Ectodermal cell (in vitro differentiated cells): Measurements from ENCODE around the gene SEC24C.
"Not testable (repeated sequence)": the region's sequence is repeated elsewhere in the genome, so short reads cannot be mapped to it uniquely, and the experiment has no call there.

ENCODE experiments used
- H3K27ac ChIP-seq: 2 replicates; pipeline ENCODE4 v1.7.0; 2013; ENCODE audit warnings: mild to moderate bottlenecking, low read depth, low read length; ENCODE audit not compliant: insufficient read depth, poor library complexity, severe bottlenecking
- H3K27me3 ChIP-seq: 2 replicates; pipeline ENCODE4 v1.7.0; 2013; ENCODE audit warnings: mild to moderate bottlenecking, low read length; ENCODE audit not compliant: insufficient read depth, control insufficient read depth, poor library complexity, severe bottlenecking
- H3K36me3 ChIP-seq: one replicate; pipeline ENCODE4 v1.7.0; 2013; ENCODE audit warnings: low read length; ENCODE audit not compliant: control insufficient read depth, insufficient read depth
- H3K4me1 ChIP-seq: one replicate; pipeline ENCODE4 v1.7.0; 2013; ENCODE audit warnings: low read length; ENCODE audit not compliant: control insufficient read depth, insufficient read depth
- H3K4me3 ChIP-seq: 2 replicates; pipeline ENCODE4 v1.7.0; 2013; ENCODE audit warnings: low read depth, low read length, control low read depth; ENCODE audit not compliant: insufficient read depth
- H3K9me3 ChIP-seq: 2 replicates; pipeline ENCODE4 v1.7.0; 2013; ENCODE audit warnings: mild to moderate bottlenecking, low read length, moderate library complexity; ENCODE audit not compliant: control insufficient read depth
- WGBS, 2 experiments: methylation state at CpG; one replicate each; pipeline ENCODE4 v1.1.7; 2013; ENCODE audit warnings: missing lambda C conversion rate in 2 of 2; 5-methylcytosine and 5-hydroxymethylcytosine counted together

SEC24C gene

DNA sequence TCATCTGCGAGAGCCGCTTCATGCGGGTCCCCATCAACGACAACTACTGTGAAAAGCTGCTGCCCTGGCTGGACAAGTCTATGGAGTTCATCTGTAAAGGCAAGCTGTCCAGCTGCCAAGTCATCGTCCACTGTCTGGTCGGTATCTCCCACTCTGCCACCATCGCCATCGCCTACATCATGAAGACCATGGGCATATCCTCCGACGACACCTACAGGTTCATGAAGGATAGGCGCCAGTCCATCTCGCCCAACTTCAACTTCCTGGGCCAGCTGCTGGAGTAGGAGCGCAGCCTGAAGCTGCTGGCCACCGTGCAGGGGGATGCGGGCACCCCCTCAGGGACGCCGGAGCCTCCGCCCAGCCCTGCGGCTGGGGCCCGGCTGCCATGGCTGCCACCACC, 11.7 kb upstream of the SEC24C start:
- Histone ChIP-seq H3K4me1 (no peaks in the 10 kb centered on the region), H3K36me3 (peaks cover 4% of the 10 kb centered on the region), H3K9me3 (no peaks in the 10 kb centered on the region), H3K27ac (no peak overlapping the region), H3K4me3 (no peak overlapping the region), H3K27me3 (no peaks in the 10 kb centered on the region)
- WGBS, 2 experiments = 96% methylated on average over 20 of the region's 20 CpGs

DNA sequence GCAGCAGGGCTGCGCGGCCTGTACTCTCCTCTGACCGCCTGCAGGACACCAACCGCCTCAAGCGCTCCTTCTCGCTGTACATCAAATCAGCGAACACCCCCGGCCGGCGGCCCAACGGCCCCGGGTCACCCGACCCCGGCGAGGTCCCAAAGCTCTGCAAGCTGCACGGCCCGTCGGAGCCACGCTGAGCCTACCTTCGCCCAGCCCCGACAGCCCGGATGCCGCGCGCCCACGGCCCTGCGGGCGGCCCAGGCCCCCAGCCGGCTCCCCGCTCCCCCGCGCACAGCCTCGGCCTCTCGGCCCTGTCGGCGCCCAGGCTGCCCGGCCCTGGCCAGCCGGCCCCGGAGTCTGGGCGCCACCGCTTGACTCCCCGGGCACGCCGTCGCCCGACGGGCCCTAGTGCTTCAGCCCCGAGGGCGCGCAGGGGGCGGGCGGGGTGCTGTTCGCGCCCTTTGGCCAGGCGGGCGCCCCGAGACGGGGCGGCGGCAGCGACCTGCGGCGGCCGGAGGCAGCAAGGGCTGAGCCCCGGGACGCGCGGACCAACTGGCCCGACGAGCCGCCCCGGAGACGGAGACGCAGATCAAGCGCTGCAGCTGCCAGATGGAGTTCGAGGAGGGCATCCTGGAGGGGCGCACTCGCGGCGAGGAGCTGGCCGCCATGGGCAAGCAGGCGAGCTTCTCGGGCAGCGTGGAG, 11.1 kb upstream of the SEC24C start:
- no peaks in the 10 kb centered on the region for H3K4me1 ChIP-seq
- H3K4me3 ChIP-seq = no peak overlapping the region
- peaks cover 4% of the 10 kb centered on the region for H3K36me3 ChIP-seq
- H3K9me3 ChIP-seq = no peaks in the 10 kb centered on the region
- H3K27ac ChIP-seq = no peak overlapping the region
- H3K27me3 ChIP-seq = no peaks in the 10 kb centered on the region
- WGBS, 2 experiments = 94 to 95% methylated on average over 84 of the region's 84 CpGs

DNA sequence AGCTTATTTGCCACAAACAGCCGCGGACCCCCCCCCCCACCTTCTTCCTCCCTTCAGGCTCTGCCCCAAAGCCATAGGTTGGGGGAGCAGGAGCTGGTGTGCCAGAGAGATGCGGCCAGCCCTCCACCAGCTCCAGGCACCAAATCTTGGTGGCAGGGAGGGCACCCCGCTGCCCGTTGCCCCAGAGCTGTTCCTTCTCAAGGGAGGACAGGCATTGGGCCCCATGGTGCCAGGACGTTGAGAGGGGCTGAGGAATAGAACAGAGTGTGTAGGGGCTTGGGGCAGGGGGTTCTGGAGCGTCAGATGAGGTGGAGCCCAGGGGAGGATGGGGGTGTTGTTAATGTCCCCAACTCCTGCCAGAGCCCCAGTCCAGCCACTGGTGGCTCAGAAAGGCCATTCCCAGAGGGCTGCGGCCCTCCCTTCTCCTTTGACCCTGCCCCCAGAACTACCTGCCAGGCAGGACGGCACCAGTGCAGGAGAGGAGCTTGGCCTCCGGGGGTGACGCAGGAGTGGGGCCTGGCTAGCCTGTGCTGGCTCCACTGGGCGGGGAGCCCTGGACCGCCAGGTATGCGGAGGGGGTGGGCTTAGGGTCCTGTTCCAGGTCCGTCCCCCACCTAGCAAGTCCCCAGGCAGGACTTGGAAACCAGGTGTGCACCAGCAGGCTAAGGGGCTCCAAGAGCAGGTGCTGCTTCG, 10.0 kb upstream of the SEC24C start:
- 93 to 96% methylated on average over 14 to 16 of the region's 16 CpGs for whole genome bisulfite sequencing, 2 experiments
- Histone ChIP-seq H3K4me3 (no peak overlapping the region), H3K4me1 (no peaks in the 10 kb centered on the region), H3K36me3 (peaks cover 4% of the 10 kb centered on the region), H3K27ac (no peak overlapping the region), H3K27me3 (no peaks in the 10 kb centered on the region), H3K9me3 (no peaks in the 10 kb centered on the region)

DNA sequence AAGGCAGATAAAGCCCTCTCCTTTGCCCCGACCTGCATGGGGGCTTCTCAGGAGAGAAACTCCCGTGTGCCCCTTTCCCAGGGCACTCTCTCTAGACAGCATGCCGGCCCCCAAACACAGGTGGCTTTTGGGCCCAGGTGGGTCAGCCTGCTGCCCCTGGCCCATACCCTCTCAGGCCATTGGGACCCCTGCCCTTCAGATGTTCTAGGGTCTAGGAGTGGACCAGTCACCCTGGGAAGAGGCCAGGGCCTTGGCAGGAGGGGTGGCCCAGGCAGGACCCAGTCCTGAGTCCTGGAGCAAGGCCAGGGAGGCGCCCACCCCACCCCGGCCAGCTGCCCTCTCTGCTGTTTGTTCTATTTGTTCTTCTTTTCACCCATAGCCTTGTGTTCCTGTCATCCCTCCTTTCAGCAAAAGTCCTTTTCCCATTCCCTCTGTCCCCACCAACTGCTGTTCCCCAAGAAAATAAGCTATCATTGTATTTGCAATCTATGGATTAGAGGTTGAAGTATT, 9.3 kb upstream of the SEC24C start:
- no peaks in the 10 kb centered on the region for H3K9me3 ChIP-seq
- H3K4me3 ChIP-seq = no peak overlapping the region
- H3K27ac ChIP-seq = no peak overlapping the region
- peaks cover 4% of the 10 kb centered on the region for H3K36me3 ChIP-seq
- no peaks in the 10 kb centered on the region for H3K27me3 ChIP-seq
- 86 to 93% methylated on average over 5 of the region's 5 CpGs for WGBS, 2 experiments
- no peaks in the 10 kb centered on the region for H3K4me1 ChIP-seq

DNA sequence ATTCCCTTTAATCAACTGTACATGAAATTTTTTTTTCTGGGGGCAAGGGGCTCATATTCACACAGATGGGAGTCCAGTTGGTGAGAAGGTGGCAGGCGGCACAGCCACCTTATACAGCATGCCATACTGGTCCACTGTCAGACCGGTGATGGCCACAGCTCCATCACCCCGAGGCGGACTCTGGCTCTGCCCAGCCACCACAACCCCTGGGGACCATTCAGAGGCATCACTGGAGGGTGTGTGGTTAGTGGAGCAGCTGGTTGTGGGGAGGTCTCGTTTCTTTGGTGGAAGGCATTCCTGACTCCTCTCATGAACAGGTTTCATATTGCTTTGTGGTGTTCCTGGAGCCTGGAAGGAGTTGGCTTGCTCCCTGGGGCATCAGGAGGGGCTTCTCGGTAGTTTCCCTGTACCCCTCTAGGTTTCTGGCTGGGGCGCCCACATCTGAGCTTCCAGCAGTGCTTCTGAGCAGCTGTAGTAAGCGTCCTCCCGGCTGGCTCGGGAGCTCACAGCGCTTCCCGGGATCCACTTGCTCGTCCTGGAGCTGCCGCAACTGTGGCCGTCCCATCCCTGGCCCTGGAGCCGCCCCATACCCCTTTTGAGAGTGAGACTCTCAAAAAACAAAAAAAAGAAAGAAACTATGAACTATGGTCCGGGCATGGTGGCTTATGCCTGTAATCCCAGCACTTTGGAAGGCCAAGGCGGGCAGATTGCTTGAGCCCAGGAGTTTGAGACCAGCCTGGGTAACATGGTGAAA, 3.5 kb upstream of the SEC24C start:
- H3K27ac ChIP-seq, H3K36me3 ChIP-seq, H3K4me3 ChIP-seq, H3K4me1 ChIP-seq, H3K27me3 ChIP-seq, H3K9me3 ChIP-seq: not testable (repeated sequence)
- 95 to 96% methylated on average over 17 of the region's 18 CpGs for WGBS, 2 experiments

DNA sequence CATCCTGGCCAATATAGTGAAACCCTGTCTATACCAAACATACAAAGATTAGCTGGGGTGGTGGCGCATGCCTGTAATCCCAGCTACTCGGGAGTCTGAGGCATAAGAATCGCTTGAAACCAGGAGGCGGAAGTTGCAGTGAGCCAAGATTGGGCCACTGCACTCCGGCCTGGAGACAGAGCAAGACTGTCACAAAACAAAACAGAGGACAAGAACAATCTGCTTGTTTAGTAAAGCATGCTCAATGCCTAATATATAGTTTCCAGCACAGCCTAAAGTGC, 1.8 kb upstream of the SEC24C start:
- no peaks in the 10 kb centered on the region for H3K9me3 ChIP-seq
- peaks cover 9% of the 10 kb centered on the region for H3K4me1 ChIP-seq
- H3K4me3 ChIP-seq = no peak overlapping the region
- 80 to 87% methylated on average over 5 of the region's 5 CpGs for WGBS, 2 experiments
- H3K27me3 ChIP-seq = no peaks in the 10 kb centered on the region
- H3K36me3 ChIP-seq = peaks cover 5% of the 10 kb centered on the region
- no peak overlapping the region for H3K27ac ChIP-seq

DNA sequence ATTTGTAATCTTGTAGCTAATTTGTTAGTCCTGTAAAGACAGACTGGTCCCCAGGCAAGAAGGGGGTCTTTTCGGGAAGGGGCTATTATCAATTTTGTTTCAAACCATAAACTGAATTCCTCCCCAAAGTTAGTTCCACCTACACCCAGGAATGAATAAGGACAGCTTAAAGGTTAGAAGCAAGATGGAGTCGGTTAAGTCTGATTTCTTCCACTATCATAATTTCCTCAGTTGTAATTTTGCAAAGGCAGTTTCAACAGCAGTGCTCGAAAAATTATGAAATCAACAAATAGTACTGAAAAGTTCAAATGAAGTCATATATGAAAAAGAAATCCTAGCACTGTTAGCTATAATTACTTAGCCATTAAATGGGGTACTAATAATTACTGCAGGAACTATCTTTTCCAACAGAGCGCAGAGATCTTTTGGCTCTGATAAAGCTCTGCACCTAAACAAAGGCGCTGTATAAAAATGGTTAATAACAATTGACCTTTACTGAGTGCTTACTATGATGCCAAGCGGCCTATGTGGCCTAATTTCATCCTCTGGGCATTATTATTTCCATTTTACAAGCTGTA, 756 bp upstream of the SEC24C start:
- Histone ChIP-seq H3K4me3 (peak overlapping the region; percentile 99), H3K27me3 (no peaks in the 10 kb centered on the region), H3K27ac (peak overlapping the region; percentile 94), H3K36me3 (peaks cover 5% of the 10 kb centered on the region), H3K9me3 (no peaks in the 10 kb centered on the region), H3K4me1 (peaks cover 9% of the 10 kb centered on the region)
- 9 to 32% methylated on average over 3 to 6 of the region's 6 CpGs for WGBS, 2 experiments

DNA sequence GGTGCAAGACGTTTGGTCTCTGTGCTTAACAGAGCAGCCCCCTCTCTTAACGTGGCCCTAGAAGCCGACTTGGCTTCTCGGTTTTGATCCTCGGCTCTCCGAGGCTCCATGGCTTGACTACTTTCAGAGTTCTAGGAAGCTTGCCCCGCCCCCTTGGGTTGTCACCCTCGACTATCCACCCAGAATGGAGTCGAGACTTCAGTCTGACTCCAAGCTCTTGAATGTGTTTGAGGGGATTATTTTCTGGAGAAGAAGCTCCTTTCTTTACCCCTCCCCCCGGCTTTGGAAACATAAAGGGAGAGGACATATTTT, 448 bp downstream of the SEC24C start:
- WGBS, 2 experiments = 0 to 1% methylated on average over 8 to 10 of the region's 10 CpGs
- Histone ChIP-seq H3K27me3 (no peaks in the 10 kb centered on the region), H3K36me3 (peaks cover 9% of the 10 kb centered on the region), H3K4me3 (peak overlapping the region; percentile 99), H3K27ac (peak overlapping the region; percentile 94), H3K4me1 (peaks cover 9% of the 10 kb centered on the region), H3K9me3 (no peaks in the 10 kb centered on the region)

DNA sequence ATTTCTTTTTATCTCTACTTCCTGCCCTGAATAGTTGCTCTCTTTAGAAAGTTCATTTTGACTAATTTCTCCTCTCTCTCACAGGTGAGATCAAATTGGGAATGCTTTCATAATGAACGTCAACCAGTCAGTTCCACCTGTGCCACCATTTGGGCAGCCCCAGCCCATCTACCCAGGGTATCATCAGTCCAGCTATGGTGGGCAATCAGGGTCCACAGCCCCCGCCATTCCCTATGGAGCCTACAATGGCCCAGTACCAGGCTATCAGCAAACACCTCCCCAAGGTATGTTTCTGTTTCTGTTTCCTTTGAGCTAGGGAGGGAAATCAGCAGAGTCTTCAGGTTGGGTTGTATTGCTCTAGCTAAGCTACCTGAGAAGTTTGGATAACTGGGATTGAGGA, 2.5 kb downstream of the SEC24C start:
- H3K27me3 ChIP-seq = no peaks in the 10 kb centered on the region
- H3K9me3 ChIP-seq = no peaks in the 10 kb centered on the region
- peaks cover 9% of the 10 kb centered on the region for H3K4me1 ChIP-seq
- H3K4me3 ChIP-seq = no peak overlapping the region
- H3K27ac ChIP-seq = no peak overlapping the region
- 94 to 98% methylated on average over 2 of the region's 2 CpGs for WGBS, 2 experiments
- H3K36me3 ChIP-seq = peaks cover 20% of the 10 kb centered on the region

DNA sequence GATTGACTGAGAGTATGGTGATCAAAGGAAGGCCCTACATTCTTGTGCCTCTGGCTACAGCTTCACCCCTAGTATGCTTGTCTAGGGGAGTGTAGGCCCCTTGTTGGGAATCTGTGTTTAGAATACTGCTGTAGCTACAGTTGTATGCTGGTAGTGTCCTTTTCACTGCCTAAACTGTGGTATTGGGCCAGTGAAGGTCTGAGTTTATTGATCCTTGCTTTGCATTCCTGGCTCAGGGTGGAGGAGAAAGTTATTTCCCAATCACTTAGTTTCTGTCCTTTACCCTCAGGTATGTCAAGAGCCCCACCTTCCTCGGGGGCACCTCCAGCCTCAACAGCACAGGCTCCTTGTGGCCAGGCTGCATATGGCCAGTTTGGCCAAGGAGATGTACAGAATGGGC, 6.6 kb downstream of the SEC24C start:
- Histone ChIP-seq H3K27ac (no peak overlapping the region), H3K4me3 (no peak overlapping the region), H3K27me3 (no peaks in the 10 kb centered on the region), H3K4me1 (no peaks in the 10 kb centered on the region), H3K36me3 (peaks cover 35% of the 10 kb centered on the region), H3K9me3 (no peaks in the 10 kb centered on the region)
- WGBS, 2 experiments = 91 to 95% methylated on average over 1 of the region's 1 CpG
